ENCODE results near the gene WNT3. TPM values are rescaled to one million over a fixed set of nuclear protein-coding genes. Genes with fewer than 3 reads are reported as not detected.

The WNT3 gene
- total RNA-seq, 1 donor from 2014 or later: not detected

DNA sequence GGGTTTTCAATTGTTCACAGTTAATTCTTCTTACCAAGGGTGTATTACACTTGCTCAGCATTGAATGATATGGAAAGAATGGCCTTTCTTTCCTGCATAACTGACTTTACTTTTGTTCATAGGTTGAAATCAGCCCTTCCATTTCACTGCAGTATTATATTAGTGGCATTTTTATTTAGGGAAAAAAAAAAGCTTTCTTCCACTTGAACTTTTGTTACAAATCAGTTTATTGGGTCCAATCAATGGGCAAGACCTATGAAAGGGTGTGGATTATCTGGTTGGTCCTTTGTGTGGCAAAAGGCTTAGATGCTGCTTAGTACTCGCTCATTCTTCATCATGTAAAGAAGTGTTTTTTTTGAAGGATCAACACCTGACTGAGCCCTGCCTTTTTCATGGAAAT is 74.1 kb downstream of the WNT3 start:
- intact Hi-C loops (cut with DNase I): no loop called here
- Histone ChIP-seq H3K9me3 (no peaks in the 10 kb centered on the region), H3K4me3 (no peak overlapping the region), H3K4me1 (no peaks in the 10 kb centered on the region), H3K36me3 (peaks cover 2 to 10% of the 10 kb centered on the region in 2 donors), H3K27ac (no peak overlapping the region), H3K27me3 (no peaks in the 10 kb centered on the region)
- TF ChIP-seq CTCF (IDR thresholded peaks at IDR 0.05): no peak
- no peak for DNase-seq (ENCODE audit: low spot score in 2 of 2)

DNA sequence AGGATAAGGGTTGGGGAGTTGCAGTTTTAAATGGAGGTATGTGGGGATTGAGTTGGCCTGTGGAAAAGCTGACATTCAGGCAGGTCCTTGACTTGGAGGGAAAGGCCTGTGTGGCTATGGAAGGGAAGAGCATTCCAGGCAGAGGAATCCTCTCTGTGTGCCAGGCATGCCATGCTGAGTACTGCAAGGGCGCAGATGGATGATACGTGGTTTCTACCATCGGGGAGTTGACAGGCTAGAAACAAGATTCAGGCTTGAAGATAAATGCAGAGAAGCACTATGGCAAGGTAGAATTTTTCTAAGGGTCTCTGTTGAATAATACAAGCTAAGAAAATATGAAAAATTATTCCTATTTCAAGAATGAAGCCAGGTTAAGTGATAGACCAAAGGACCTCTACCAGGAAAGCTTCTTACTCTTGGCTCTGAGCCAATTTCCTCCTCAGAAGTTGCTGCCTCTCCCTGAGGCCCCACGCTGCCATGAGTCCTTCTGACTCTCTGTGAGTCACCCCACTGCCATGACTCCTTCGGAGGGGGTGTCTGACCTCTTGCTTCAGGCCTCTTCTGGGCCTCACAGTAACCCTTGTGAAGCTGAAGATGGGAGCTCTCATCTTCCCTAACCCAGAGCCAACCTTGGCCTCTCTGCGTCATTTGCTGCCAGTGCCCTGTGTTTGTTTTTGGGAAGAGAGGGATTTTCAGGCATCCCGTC is 75.8 kb downstream of the WNT3 start:
- H3K27ac ChIP-seq: no peak overlapping the region
- H3K9me3 ChIP-seq: no peaks in the 10 kb centered on the region
- peaks cover 0 to 7% of the 10 kb centered on the region in 2 donors for H3K36me3 ChIP-seq
- no peak for DNase-seq (ENCODE audit: low spot score in 2 of 2)
- H3K27me3 ChIP-seq: no peaks in the 10 kb centered on the region
- no peak for TF ChIP-seq CTCF (IDR thresholded peaks at IDR 0.05)
- no peak overlapping the region for H3K4me3 ChIP-seq
- H3K4me1 ChIP-seq: no peaks in the 10 kb centered on the region
- intact Hi-C loops (cut with DNase I): no loop called here

- DNase-seq (ENCODE audit: low spot score in 2 of 2): no peak
- no peaks in the 10 kb centered on the region for H3K27me3 ChIP-seq
- intact Hi-C loops (cut with DNase I): no loop called here
- no peak for TF ChIP-seq CTCF (IDR thresholded peaks at IDR 0.05)
- no peak overlapping the region for H3K27ac ChIP-seq
- peaks cover 0 to 7% of the 10 kb centered on the region in 2 donors for H3K36me3 ChIP-seq
- H3K4me3 ChIP-seq: no peak overlapping the region
- no peaks in the 10 kb centered on the region for H3K9me3 ChIP-seq
- H3K4me1 ChIP-seq: no peaks in the 10 kb centered on the region
These were observed 77.3 kb downstream of the WNT3 start for GRCh38 chr17:46741122-46741730.

GRCh38 chr17:46739982-46740381 is 78.5 kb downstream of the WNT3 start:
- intact Hi-C loops (cut with DNase I): no loop called here
- no peak for TF ChIP-seq CTCF (IDR thresholded peaks at IDR 0.05)

GRCh38 chr17:46738544-46738943 is 79.9 kb downstream of the WNT3 start:
- Histone ChIP-seq H3K27ac (no peak overlapping the region), H3K36me3 (peaks cover 2 to 7% of the 10 kb centered on the region in 2 donors), H3K9me3 (no peaks in the 10 kb centered on the region), H3K4me3 (no peak overlapping the region), H3K4me1 (no peaks in the 10 kb centered on the region), H3K27me3 (no peaks in the 10 kb centered on the region)
- no peak for TF ChIP-seq CTCF (IDR thresholded peaks at IDR 0.05)
- DNase-seq (ENCODE audit: low spot score in 2 of 2): no peak
- intact Hi-C loops (cut with DNase I): no loop called here

More at GRCh38 chr17:46739982-46740381, 78.5 kb downstream of the WNT3 start:
- H3K4me1 ChIP-seq: no peaks in the 10 kb centered on the region
- no peaks in the 10 kb centered on the region for H3K9me3 ChIP-seq
- H3K4me3 ChIP-seq: no peak overlapping the region
- DNase-seq (ENCODE audit: low spot score in 2 of 2): no peak
- peaks cover 0 to 7% of the 10 kb centered on the region in 2 donors for H3K36me3 ChIP-seq
- H3K27ac ChIP-seq: no peak overlapping the region
- no peaks in the 10 kb centered on the region for H3K27me3 ChIP-seq

Measured in ascending aorta (tissue), 2 donors.